ENCODE measurements around the gene SPAG8. TPM values are rescaled to one million over a fixed set of nuclear protein-coding genes. Genes with fewer than 3 reads are reported as not detected.

SPAG8 gene
- total RNA-seq, 4 donors from 2014 or later, result 0.65 to 2.0 (median 0.83) TPM

GRCh38 chr9:35842795-35843194 is 30.7 kb upstream of the SPAG8 start:
- TF ChIP-seq POLR2AphosphoS5 (IDR thresholded peaks at IDR 0.05), result no peak
- no peak for TF ChIP-seq POLR2A (IDR thresholded peaks at IDR 0.05; ENCODE audit: low read depth)
- no peak for TF ChIP-seq EP300 (IDR thresholded peaks at IDR 0.05)
- TF ChIP-seq CTCF (IDR thresholded peaks at IDR 0.05), result no peak
- peaks cover 27 to 54% (median 51%) of the 10 kb centered on the region in 4 donors for H3K4me1 ChIP-seq
- H3K4me3 ChIP-seq, result no peak overlapping the region
- no peaks in the 10 kb centered on the region for H3K27me3 ChIP-seq
- peaks cover 0 to 26% (median 20%) of the 10 kb centered on the region in 4 donors for H3K36me3 ChIP-seq
- intact Hi-C loops (cut with DNase I), result no loop called here
- no peak for DNase-seq (ENCODE audit: extremely low spot score)
- peak overlapping the region in 3 of 4 donors; percentile 75 to 84 (median 82) for H3K27ac ChIP-seq (replicated peaks in 1 of 4)
- 76% methylated on average over 3 of the region's 3 CpGs for WGBS
- no peaks in the 10 kb centered on the region for H3K9me3 ChIP-seq

- WGBS, result 100% methylated on average over 3 of the region's 17 CpGs
- Histone ChIP-seq H3K4me1 (peaks cover 23 to 48% (median 45%) of the 10 kb centered on the region in 4 donors), H3K27ac (replicated peaks in 1 of 4) (no peak overlapping the region), H3K4me3 (no peak overlapping the region), H3K9me3 (no peaks in the 10 kb centered on the region), H3K36me3 (peaks cover 0 to 23% (median 16%) of the 10 kb centered on the region in 4 donors), H3K27me3 (no peaks in the 10 kb centered on the region)
- no peak for DNase-seq (ENCODE audit: extremely low spot score)
- no peak for TF ChIP-seq CTCF (IDR thresholded peaks at IDR 0.05)
- no peak for TF ChIP-seq POLR2AphosphoS5 (IDR thresholded peaks at IDR 0.05)
- no peak for TF ChIP-seq EP300 (IDR thresholded peaks at IDR 0.05)
- TF ChIP-seq POLR2A (IDR thresholded peaks at IDR 0.05; ENCODE audit: low read depth), result no peak
- intact Hi-C loops (cut with DNase I), result no loop called here
Observed at GRCh38 chr9:35842020-35842745, 30.1 kb upstream of the SPAG8 start.

GRCh38 chr9:35841645-35841900 is 29.5 kb upstream of the SPAG8 start:
- no peaks in the 10 kb centered on the region for H3K27me3 ChIP-seq
- peaks cover 23 to 42% (median 40%) of the 10 kb centered on the region in 4 donors for H3K4me1 ChIP-seq
- no peak overlapping the region for H3K27ac ChIP-seq (replicated peaks in 1 of 4)
- WGBS, result 57% methylated on average over 2 of the region's 5 CpGs
- DNase-seq (ENCODE audit: extremely low spot score), result no peak
- intact Hi-C loops (cut with DNase I), result no loop called here
- H3K9me3 ChIP-seq, result no peaks in the 10 kb centered on the region
- no peak overlapping the region for H3K4me3 ChIP-seq
- TF ChIP-seq POLR2AphosphoS5 (IDR thresholded peaks at IDR 0.05) (no peak), POLR2A (IDR thresholded peaks at IDR 0.05; ENCODE audit: low read depth) (no peak), EP300 (IDR thresholded peaks at IDR 0.05) (no peak), CTCF (IDR thresholded peaks at IDR 0.05) (no peak)
- H3K36me3 ChIP-seq, result peaks cover 0 to 17% (median 10%) of the 10 kb centered on the region in 4 donors

DNA sequence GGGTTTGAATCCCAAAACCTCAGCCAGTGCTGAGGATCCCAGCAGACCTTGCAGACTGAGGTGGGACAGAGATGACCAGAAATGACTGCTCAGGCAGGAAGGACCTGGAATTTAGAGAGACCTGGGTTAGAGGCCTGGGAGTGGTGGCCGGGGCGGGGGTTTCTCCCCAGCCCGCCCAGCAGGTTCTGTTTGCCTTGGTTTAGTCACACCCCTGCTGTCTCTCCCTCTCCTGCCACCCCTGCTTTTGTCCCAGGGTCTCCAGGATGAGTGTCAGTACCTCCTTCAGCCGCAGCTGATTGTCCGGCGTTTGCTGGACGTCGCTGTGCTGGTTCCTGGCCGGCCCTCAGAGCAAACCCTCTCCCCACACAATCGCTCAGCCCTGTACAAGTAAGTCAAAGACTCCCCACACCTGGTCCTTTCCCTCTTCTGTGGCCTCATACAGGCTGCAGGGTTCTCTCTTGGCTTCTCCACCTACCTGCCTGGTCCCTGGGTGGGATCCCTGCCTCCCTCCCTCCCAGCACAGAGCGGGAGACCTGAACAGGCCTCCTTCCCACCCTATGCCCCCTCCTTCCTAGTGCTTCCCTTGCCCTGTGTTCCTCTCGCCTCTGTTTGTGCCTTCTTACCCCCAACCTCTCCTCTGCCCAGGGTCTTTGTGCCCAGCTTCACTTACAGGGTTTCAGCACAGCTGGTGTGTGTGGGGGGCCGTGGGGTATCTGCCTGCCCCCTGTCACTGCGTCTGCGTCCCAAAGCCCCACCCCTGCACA is 29.0 kb upstream of the SPAG8 start:
- H3K9me3 ChIP-seq, result no peaks in the 10 kb centered on the region
- TF ChIP-seq POLR2AphosphoS5 (IDR thresholded peaks at IDR 0.05), result no peak
- no peak for TF ChIP-seq CTCF (IDR thresholded peaks at IDR 0.05)
- no peak for TF ChIP-seq POLR2A (IDR thresholded peaks at IDR 0.05; ENCODE audit: low read depth)
- no peak for TF ChIP-seq EP300 (IDR thresholded peaks at IDR 0.05)
- H3K4me1 ChIP-seq, result peaks cover 18 to 37% (median 35%) of the 10 kb centered on the region in 4 donors
- peaks cover 0 to 15% (median 6%) of the 10 kb centered on the region in 4 donors for H3K36me3 ChIP-seq
- DNase-seq (ENCODE audit: extremely low spot score), result no peak
- no peaks in the 10 kb centered on the region for H3K27me3 ChIP-seq
- 90% methylated on average over 15 of the region's 15 CpGs for WGBS
- no peak overlapping the region for H3K27ac ChIP-seq (replicated peaks in 1 of 4)
- H3K4me3 ChIP-seq, result no peak overlapping the region
- intact Hi-C loops (cut with DNase I), result no loop called here
